Measurements from ENCODE around the gene ARL6IP1. TPM values are rescaled to one million over a fixed set of nuclear protein-coding genes. Genes with fewer than 3 reads are reported as not detected.
"Not testable (repeated sequence)": the region's sequence is repeated elsewhere in the genome, so short reads cannot be mapped to it uniquely, and the experiment has no call there.

ARL6IP1 gene
- total RNA-seq, 1 experiment from 2014 or later = 197 TPM

DNA sequence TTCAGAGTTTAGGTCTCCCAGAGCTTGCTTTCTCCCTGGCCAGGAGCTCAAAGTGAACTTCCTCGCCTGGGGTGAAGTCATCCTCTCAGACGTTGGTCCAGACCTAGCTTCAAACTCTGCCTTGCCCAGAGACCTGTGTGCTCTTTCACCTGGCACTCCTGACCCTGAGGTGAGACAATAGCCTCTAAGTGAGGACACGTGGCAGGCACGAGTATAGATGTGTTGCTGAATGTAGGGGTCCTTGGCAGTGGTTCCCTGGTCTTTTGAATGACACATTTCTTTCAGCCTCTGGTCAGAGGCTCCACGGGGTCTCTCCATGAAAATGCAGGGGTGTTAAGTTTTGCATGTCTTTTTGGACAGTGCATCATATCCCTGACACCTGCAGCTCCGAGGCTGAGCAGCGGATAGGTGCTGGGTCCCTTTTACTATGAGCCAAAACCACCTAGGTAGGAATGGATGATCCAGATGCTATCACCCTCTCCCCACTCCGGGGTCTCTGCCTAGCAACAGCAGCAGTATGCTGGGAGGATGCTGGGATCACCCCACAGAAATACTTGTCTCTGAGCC lies 20.8 kb downstream of the ARL6IP1 start:
- H3K27me3 Mint-ChIP-seq (ENCODE audit: low read depth); H4K91ac ChIP-seq (ENCODE audit: insufficient read length, low read depth, low read length); H2BK120ac ChIP-seq (ENCODE audit: low read depth, low read length, poor library complexity, severe bottlenecking); H3K4me2 ChIP-seq (ENCODE audit: insufficient read depth, insufficient read length, low read length); H4K5ac ChIP-seq (ENCODE audit: insufficient read length, low read depth, low read length); H3K23ac ChIP-seq (ENCODE audit: insufficient read length, low read depth, low read length); H3K9me3 ChIP-seq (ENCODE audit: control insufficient read depth, low read depth, low read length); H2BK5ac ChIP-seq (ENCODE audit: insufficient read length, low read length); H3K4me1 Mint-ChIP-seq; H3T11ph ChIP-seq (ENCODE audit: low read length); H2AK5ac ChIP-seq (ENCODE audit: insufficient read length, low read length); H3K4ac ChIP-seq (ENCODE audit: low read depth, low read length); H3K27ac ChIP-seq (ENCODE audit: insufficient read length, low read depth, low read length); H3K4me3 Mint-ChIP-seq; H2BK15ac ChIP-seq (ENCODE audit: low read depth, low read length); H2BK12ac ChIP-seq (ENCODE audit: insufficient read length, low read depth, low read length); H2BK20ac ChIP-seq (ENCODE audit: low read depth, low read length, poor library complexity, severe bottlenecking); H3K4me1 ChIP-seq (ENCODE audit: insufficient read depth, low read length); H3K23me2 ChIP-seq (ENCODE audit: insufficient read length, low read depth, low read length, poor library complexity, severe bottlenecking); H4K8ac ChIP-seq (replicated peaks; ENCODE audit: insufficient read length, low read depth, low read length); H3K18ac ChIP-seq (ENCODE audit: insufficient read length, low read depth, low read length); DNase-seq; H3K9me3 Mint-ChIP-seq; H3K14ac ChIP-seq (ENCODE audit: insufficient read depth, low read length); H3K56ac ChIP-seq (ENCODE audit: insufficient read length, low read depth, low read length); H4K20me1 ChIP-seq (ENCODE audit: control insufficient read depth, insufficient read depth, insufficient read length); H3K79me1 ChIP-seq (ENCODE audit: insufficient read depth, low read depth, low read length, poor library complexity, severe bottlenecking); H3K27me3 ChIP-seq (ENCODE audit: insufficient read depth, low read length); H2AFZ ChIP-seq (ENCODE audit: low read length); H3K9ac ChIP-seq (ENCODE audit: extremely low read depth, insufficient read length, low read length): not testable (repeated sequence)
- H3K79me2 ChIP-seq (ENCODE audit: insufficient read depth, low read length) = peaks cover 12% of the 10 kb centered on the region; the same call in 1 of the 2 replicates
- 0 out of 7 replicates have a peak overlapping the region, but pooled peaks of 1 of the 3 experiments have one; percentile 58 for H3K27ac Mint-ChIP-seq
- no CpG with 5 or more reads among the region's 8 CpGs for WGBS (ENCODE audit: extremely low coverage, insufficient read length, low lambda C conversion rate)
- H3K36me3 Mint-ChIP-seq (ENCODE audit: insufficient read depth in 1 of 3, low read depth in 3 of 3) = peaks cover 25 to 34% (median 29%) of the 10 kb centered on the region in 3 experiments; a peak in 6 of 7 replicates

DNA sequence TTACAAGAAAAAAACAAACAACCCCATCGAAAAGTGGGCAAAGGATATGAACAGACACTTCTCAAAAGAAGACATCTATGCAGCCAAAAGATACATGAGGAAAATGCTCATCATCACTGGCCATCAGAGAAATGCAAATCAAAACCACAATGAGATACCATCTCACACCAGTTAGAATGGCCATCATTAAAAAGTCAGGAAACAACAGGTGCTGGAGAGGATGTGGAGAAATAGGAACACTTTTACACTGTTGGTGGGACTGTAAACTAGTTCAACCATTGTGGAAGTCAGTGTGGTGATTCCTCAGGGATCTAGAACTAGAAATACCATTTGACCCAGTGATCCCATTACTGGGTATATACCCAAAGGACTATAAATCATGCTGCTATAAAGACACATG lies 23.7 kb downstream of the ARL6IP1 start:
- not testable (repeated sequence) for H3K9me3 Mint-ChIP-seq; H4K8ac ChIP-seq (replicated peaks; ENCODE audit: insufficient read length, low read depth, low read length)

More for the DNA sequence above, 23.7 kb downstream of the ARL6IP1 start:
- WGBS (ENCODE audit: extremely low coverage, insufficient read length, low lambda C conversion rate) = no CpG with 5 or more reads among the region's 1 CpG
- not testable (repeated sequence) for H3K4ac ChIP-seq (ENCODE audit: low read depth, low read length); H3K4me1 Mint-ChIP-seq; H2BK20ac ChIP-seq (ENCODE audit: low read depth, low read length, poor library complexity, severe bottlenecking); H2AFZ ChIP-seq (ENCODE audit: low read length); H3K4me2 ChIP-seq (ENCODE audit: insufficient read depth, insufficient read length, low read length); DNase-seq; H3K56ac ChIP-seq (ENCODE audit: insufficient read length, low read depth, low read length); H4K20me1 ChIP-seq (ENCODE audit: control insufficient read depth, insufficient read depth, insufficient read length); H3K27me3 Mint-ChIP-seq (ENCODE audit: low read depth); H3K9me3 ChIP-seq (ENCODE audit: control insufficient read depth, low read depth, low read length); H3K4me3 Mint-ChIP-seq; H3K14ac ChIP-seq (ENCODE audit: insufficient read depth, low read length); H3K36me3 Mint-ChIP-seq (ENCODE audit: insufficient read depth in 1 of 3, low read depth in 3 of 3); H2BK12ac ChIP-seq (ENCODE audit: insufficient read length, low read depth, low read length); H3K27ac Mint-ChIP-seq; H4K5ac ChIP-seq (ENCODE audit: insufficient read length, low read depth, low read length); H3K27me3 ChIP-seq (ENCODE audit: insufficient read depth, low read length); H3K79me2 ChIP-seq (ENCODE audit: insufficient read depth, low read length); H4K91ac ChIP-seq (ENCODE audit: insufficient read length, low read depth, low read length); H3K18ac ChIP-seq (ENCODE audit: insufficient read length, low read depth, low read length); H3T11ph ChIP-seq (ENCODE audit: low read length); H2BK5ac ChIP-seq (ENCODE audit: insufficient read length, low read length); H3K23ac ChIP-seq (ENCODE audit: insufficient read length, low read depth, low read length); H3K27ac ChIP-seq (ENCODE audit: insufficient read length, low read depth, low read length); H2BK120ac ChIP-seq (ENCODE audit: low read depth, low read length, poor library complexity, severe bottlenecking); H3K79me1 ChIP-seq (ENCODE audit: insufficient read depth, low read depth, low read length, poor library complexity, severe bottlenecking); H3K9ac ChIP-seq (ENCODE audit: extremely low read depth, insufficient read length, low read length); H3K23me2 ChIP-seq (ENCODE audit: insufficient read length, low read depth, low read length, poor library complexity, severe bottlenecking); H2BK15ac ChIP-seq (ENCODE audit: low read depth, low read length); H3K4me1 ChIP-seq (ENCODE audit: insufficient read depth, low read length); H2AK5ac ChIP-seq (ENCODE audit: insufficient read length, low read length)

Data from H9 (cell line).